Keratinocyte (primary cell): Measurements from ENCODE around the gene IGF2BP2. TPM values are rescaled to one million over a fixed set of nuclear protein-coding genes. Genes with fewer than 3 reads are reported as not detected.

Experiments
- DNase-seq: peaks from one replicate; pipeline ENCODE4 v3.0.0-alpha.2; 2011; ENCODE audit warnings: low read depth, missing footprints, low spot score
- FAIRE-seq: peaks from 2 replicates; lab custom pipeline; 2011; peaks lifted over from hg19 to GRCh38; lab: Jason Lieb, UNC
- H2AFZ ChIP-seq: 2 replicates; pipeline ENCODE4 v1.6.0; 2012; ENCODE audit warnings: low read length, control low read depth, inconsistent platforms; ENCODE audit not compliant: control insufficient read depth
- H3K27ac ChIP-seq: 2 replicates; pipeline ENCODE4 v1.5.1; 2011; ENCODE audit warnings: low read length; ENCODE audit not compliant: control insufficient read depth, insufficient read depth
- H3K27me3 ChIP-seq: 3 replicates; pipeline ENCODE4 v1.6.0; 2011; ENCODE audit warnings: low read length; ENCODE audit not compliant: control insufficient read depth, insufficient read depth; ENCODE audit errors: extremely low read depth
- H3K36me3 ChIP-seq, 2 experiments: 2 replicates in 1 of 2; 3 replicates in 1 of 2; pipeline ENCODE4 v1.5.1; 2011; ENCODE audit warnings: low read length in 2 of 2, mild to moderate bottlenecking in 1 of 2; ENCODE audit not compliant: control insufficient read depth in 2 of 2, insufficient read depth in 2 of 2; ENCODE audit errors: extremely low read depth in 1 of 2
- H3K4me1 ChIP-seq: 3 replicates; pipeline ENCODE4 v1.5.1; 2011; ENCODE audit warnings: low read length; ENCODE audit not compliant: control insufficient read depth, insufficient read depth; ENCODE audit errors: extremely low read depth
- H3K4me2 ChIP-seq: 3 replicates; pipeline ENCODE4 v1.6.0; 2011; ENCODE audit warnings: low read depth, low read length; ENCODE audit not compliant: control insufficient read depth, insufficient read depth; ENCODE audit errors: extremely low read depth
- H3K4me3 ChIP-seq, 3 experiments: fragments of 200-600 bp in 1 of 3; sonication (generic) in 1 of 3; 2 replicates in 2 of 3; 3 replicates in 1 of 3; pipeline ENCODE4 v1.5.1; 2011 to 2016; ENCODE audit warnings: low read length in 3 of 3, mild to moderate bottlenecking in 3 of 3, control low read depth in 2 of 3, inconsistent platforms in 1 of 3, low read depth in 1 of 3, mixed read lengths in 1 of 3, mixed run types in 1 of 3, moderate library complexity in 1 of 3; ENCODE audit not compliant: control insufficient read depth in 2 of 3, insufficient read depth in 2 of 3; ENCODE audit errors: extremely low read depth in 1 of 3
- H3K79me2 ChIP-seq: 2 replicates; pipeline ENCODE4 v1.6.0; 2012; ENCODE audit warnings: low read length; ENCODE audit not compliant: control insufficient read depth, insufficient read depth
- H3K9ac ChIP-seq: 3 replicates; pipeline ENCODE4 v1.6.0; 2011; ENCODE audit warnings: low read length; ENCODE audit not compliant: control insufficient read depth, insufficient read depth; ENCODE audit errors: extremely low read depth
- H3K9me1 ChIP-seq: 3 replicates; pipeline ENCODE4 v1.6.0; 2011; ENCODE audit warnings: low read length; ENCODE audit not compliant: control insufficient read depth, insufficient read depth; ENCODE audit errors: extremely low read depth
- H3K9me3 ChIP-seq: 2 replicates; pipeline ENCODE4 v1.5.1; 2012; ENCODE audit warnings: low read depth, low read length; ENCODE audit not compliant: control insufficient read depth
- H4K20me1 ChIP-seq: 3 replicates; pipeline ENCODE4 v1.6.0; 2011; ENCODE audit warnings: low read length; ENCODE audit not compliant: control insufficient read depth, insufficient read depth; ENCODE audit errors: extremely low read depth
- CTCF ChIP-seq, 3 experiments: IDR thresholded peaks in 1 of 3; conservative IDR thresholded peaks in 1 of 3; optimal IDR thresholded peaks in 1 of 3; 2 replicates in 2 of 3; 3 replicates in 1 of 3; pipeline versions ENCODE3 to v1.5.1; 2011; ENCODE audit warnings: low read length in 3 of 3, mild to moderate bottlenecking in 3 of 3, moderate library complexity in 2 of 3, control low read depth in 1 of 3, inconsistent platforms in 1 of 3; ENCODE audit not compliant: insufficient read depth in 2 of 3; ENCODE audit errors: extremely low read depth in 1 of 3
- EZH2 ChIP-seq: IDR thresholded peaks from one replicate; pipeline ENCODE4 v1.6.1; 2012; ENCODE audit warnings: inconsistent platforms, mild to moderate bottlenecking, low read length, moderate library complexity
- dilution Hi-C: fragments of 300-500 bp; cut with MboI; formaldehyde crosslinking; loops from one replicate; pipeline ENCODE4 v1.7.0; 2020; ENCODE audit warnings: low sequenced_read_pairs; ENCODE audit not compliant: extremely low pct_ligation_motif_present
- polyA plus RNA-seq, 5 experiments: library from polyadenylated mRNA; depleted of rRNA in 3 of 5; stranded (reverse) in 3 of 5; stranded (forward) in 1 of 5; unstranded in 1 of 5; fragments of >200 nt; gene quantifications; 1 replicate in 1 of 5; 2 replicates in 3 of 5; 3 replicates in 1 of 5; pipeline versions ENCODE4 v1.2.1 to v1.2.3, GENCODE V29; 2011 to 2012; ENCODE audit warnings: missing spikeins in 2 of 5, low read depth in 1 of 5, low replicate concordance in 1 of 5

Gene IGF2BP2
- polyA plus RNA-seq, 1 donor (not counting 4 experiments of a cell fraction or from before 2014, with no cell fraction given): 21.2 TPM

- Histone ChIP-seq H3K36me3 (no peaks in the 10 kb centered on the region), H3K9me3 (no peaks in the 10 kb centered on the region), H3K4me2 (no peak overlapping the region), H3K9ac (no peak overlapping the region), H4K20me1 (no peaks in the 10 kb centered on the region), H3K79me2 (no peaks in the 10 kb centered on the region), H3K9me1 (no peaks in the 10 kb centered on the region), H2AFZ (no peak overlapping the region), H3K4me3 (no peak overlapping the region), H3K4me1 (peaks cover 7% of the 10 kb centered on the region), H3K27me3 (no peaks in the 10 kb centered on the region), H3K27ac (no peak overlapping the region)
- dilution Hi-C loops: no loop called here
- TF ChIP-seq EZH2 (no peak), CTCF (optimal IDR thresholded peaks at IDR 0.05 in 1 of 3, IDR thresholded peaks at IDR 0.05 in 1 of 3, conservative IDR thresholded peaks at IDR 0.05 in 1 of 3; ENCODE audit: extremely low read depth in 1 of 3, insufficient read depth in 2 of 3, low read length in 3 of 3) (no peak)
- DNase-seq (no peak), FAIRE-seq (no peak)
Observed at GRCh38 chr3:185846037-185846436, 21.2 kb upstream of the IGF2BP2 start.

- H3K79me2 ChIP-seq: no peaks in the 10 kb centered on the region
- H3K4me3 ChIP-seq: no peak overlapping the region
- no peak overlapping the region for H3K4me2 ChIP-seq
- dilution Hi-C loops: no loop called here
- no peak for TF ChIP-seq EZH2
- no peak overlapping the region for H3K27ac ChIP-seq
- H3K4me1 ChIP-seq: peaks cover 7% of the 10 kb centered on the region
- DNase-seq (no peak), FAIRE-seq (no peak)
- H3K27me3 ChIP-seq: no peaks in the 10 kb centered on the region
- H3K9ac ChIP-seq: no peak overlapping the region
- no peaks in the 10 kb centered on the region for H4K20me1 ChIP-seq
- no peaks in the 10 kb centered on the region for H3K36me3 ChIP-seq
- no peak overlapping the region for H2AFZ ChIP-seq
- H3K9me3 ChIP-seq: no peaks in the 10 kb centered on the region
- no peaks in the 10 kb centered on the region for H3K9me1 ChIP-seq
Observed at GRCh38 chr3:185844051-185844450, 19.2 kb upstream of the IGF2BP2 start.

GRCh38 chr3:185843635-185844034 lies 18.8 kb upstream of the IGF2BP2 start:
- H4K20me1 ChIP-seq: no peaks in the 10 kb centered on the region
- dilution Hi-C loops: no loop called here

More at GRCh38 chr3:185843635-185844034, 18.8 kb upstream of the IGF2BP2 start:
- FAIRE-seq (peak; percentile 5), DNase-seq (no peak)
- no peaks in the 10 kb centered on the region for H3K9me1 ChIP-seq
- H3K4me1 ChIP-seq: peaks cover 7% of the 10 kb centered on the region
- no peaks in the 10 kb centered on the region for H3K79me2 ChIP-seq
- H3K36me3 ChIP-seq: no peaks in the 10 kb centered on the region
- no peak overlapping the region for H3K4me2 ChIP-seq
- no peaks in the 10 kb centered on the region for H3K9me3 ChIP-seq
- no peak overlapping the region for H2AFZ ChIP-seq
- H3K9ac ChIP-seq: no peak overlapping the region
- no peak overlapping the region for H3K4me3 ChIP-seq
- no peak overlapping the region for H3K27ac ChIP-seq
- TF ChIP-seq CTCF (optimal IDR thresholded peaks at IDR 0.05 in 1 of 3, IDR thresholded peaks at IDR 0.05 in 1 of 3, conservative IDR thresholded peaks at IDR 0.05 in 1 of 3; ENCODE audit: extremely low read depth in 1 of 3, insufficient read depth in 2 of 3, low read length in 3 of 3) (no peak), EZH2 (no peak)
- no peaks in the 10 kb centered on the region for H3K27me3 ChIP-seq
